Sigmoid colon (tissue), 4 donors: ENCODE results near the gene TUB.

Experiments
- CTCF ChIP-seq, 4 experiments: fragments of 450-650 bp in 3 of 4; fragments of 200-600 bp in 1 of 4; IDR thresholded peaks; one replicate each; pipeline ENCODE4 v1.5.1; 2016 to 2019; ENCODE audit warnings: antibody characterized with exemption in 4 of 4, mild to moderate bottlenecking in 3 of 4, moderate library complexity in 2 of 4
- EP300 ChIP-seq, 4 donors: sonication (generic); formaldehyde crosslinking; IDR thresholded peaks; one replicate each; pipeline ENCODE4 v1.6.1; 2017; ENCODE audit warnings: antibody characterized with exemption in 4 of 4
- POLR2A ChIP-seq, 2 donors: fragments of 450-650 bp; IDR thresholded peaks; one replicate each; pipeline ENCODE4 v1.6.1; 2016; ENCODE audit warnings: antibody characterized with exemption in 2 of 2, mild to moderate bottlenecking in 2 of 2, moderate library complexity in 2 of 2
- POLR2AphosphoS5 ChIP-seq, 4 donors: sonication (generic); formaldehyde crosslinking; IDR thresholded peaks; one replicate each; pipeline ENCODE4 v1.6.1; 2017; ENCODE audit warnings: antibody characterized with exemption in 4 of 4

GRCh38 chr11:8040261-8040920 is 40.6 kb upstream of the TUB start:
- TF ChIP-seq POLR2A (IDR thresholded peaks at IDR 0.05) (no peak), CTCF (IDR thresholded peaks at IDR 0.05) (no peak), POLR2AphosphoS5 (IDR thresholded peaks at IDR 0.05) (no peak), EP300 (IDR thresholded peaks at IDR 0.05) (no peak)
